Right cardiac atrium (tissue), 5 donors: Measurements from ENCODE around the gene BORA. TPM values are rescaled to one million over a fixed set of nuclear protein-coding genes. Genes with fewer than 3 reads are reported as not detected.
A peak's percentile ranks its signal among the peaks of the same experiment; 100 is the strongest.
"Not testable (repeated sequence)": the region's sequence is repeated elsewhere in the genome, so short reads cannot be mapped to it uniquely, and the experiment has no call there.

Experiments used
- ATAC-seq, 2 donors: fragments of 200-7000 bp; cut with Tn5 transposase; one replicate each; pipeline versions ENCODE4 v1.8.0 to v1.9.1; 2020; ENCODE audit warnings: moderate library complexity in 2 of 2, mild to moderate bottlenecking in 1 of 2
- DNase-seq, 3 donors: peaks; one replicate each; pipeline ENCODE4 v3.0.0-alpha.2; 2020
- H3K27ac ChIP-seq: one replicate; pipeline ENCODE4 v1.5.1; 2013; ENCODE audit warnings: mild to moderate bottlenecking, low read length, control low read depth, moderate library complexity
- H3K27me3 ChIP-seq: one replicate; pipeline ENCODE4 v1.6.1; 2013; ENCODE audit not compliant: control insufficient read depth, insufficient read depth
- H3K4me1 ChIP-seq: one replicate; pipeline ENCODE4 v1.6.1; 2013; ENCODE audit warnings: low read length; ENCODE audit not compliant: control insufficient read depth, insufficient read depth
- H3K4me3 ChIP-seq: one replicate; pipeline ENCODE4 v1.5.1; 2013; ENCODE audit warnings: low read length, control low read depth
- H3K9me3 ChIP-seq: one replicate; pipeline ENCODE4 v1.6.1; 2013; ENCODE audit warnings: low read length; ENCODE audit not compliant: control insufficient read depth
- WGBS: extraction: QIAGEN DNeasy Blood & Tissue Kit; methylation state at CpG from one replicate; pipeline ENCODE4 v1.1.7; 2013; 5-methylcytosine and 5-hydroxymethylcytosine counted together
- intact Hi-C, 4 donors: fragments of 100-400 bp; cut with DNase I; formaldehyde crosslinking; loops; one replicate each; pipeline versions ENCODE4 v1.11.0 to v1.14.0; 2022 to 2023
- polyA plus RNA-seq: library from polyadenylated mRNA; stranded (reverse); fragments of 200-250 nt; gene quantifications from one replicate; pipeline ENCODE4 v1.2.3, GENCODE V29; 2013
- total RNA-seq, 4 donors: library from RNA; stranded (reverse); fragmentation: NEBNext Ultra II Directional; extraction: Animal tissue kit (Norgen Biotek cat#: 25700); gene quantifications; one replicate each; pipeline ENCODE4 v1.2.1, GENCODE V29; 2021
- donor health status: healthy with polysubstance abuse.
- donor health status: DM: no; HTN: yes; CAD: no.
- donor health status: DM: no; HTN: no; CAD: no.
- donor health status: DM: no; HTN: yes; CAD: no; lungs with severe emphysema.
- donor health status: DM: yes; HTN: yes; CAD: no.

The BORA gene
- total and polyA plus RNA-seq, 5 donors: 0.54 to 1.4 (median 0.97) TPM

- WGBS: 40% methylated on average over 1 of the region's 1 CpG
- no peak for ATAC-seq
- Histone ChIP-seq H3K4me1 (no peaks in the 10 kb centered on the region), H3K27ac (no peak overlapping the region), H3K27me3 (no peaks in the 10 kb centered on the region), H3K4me3 (no peak overlapping the region), H3K9me3 (no peaks in the 10 kb centered on the region)
- intact Hi-C loops: no loop called here
- no peak for DNase-seq
Measured at GRCh38 chr13:72700509-72700908, 27.2 kb upstream of the BORA start.

GRCh38 chr13:72716776-72717175 is 10.9 kb upstream of the BORA start:
- WGBS: 52% methylated on average over 3 of the region's 3 CpGs
- no peaks in the 10 kb centered on the region for H3K27me3 ChIP-seq

GRCh38 chr13:72726185-72726584 is 1.5 kb upstream of the BORA start:
- DNase-seq: peak in 2 of 3 donors; percentile 11 to 14
- H3K27ac ChIP-seq, intact Hi-C loops, H3K27me3 ChIP-seq, H3K4me1 ChIP-seq, ATAC-seq, H3K9me3 ChIP-seq: not testable (repeated sequence)
- H3K4me3 ChIP-seq: peak overlapping the region; percentile 79
- 85% methylated on average over 15 of the region's 15 CpGs for WGBS

More at GRCh38 chr13:72716776-72717175, 10.9 kb upstream of the BORA start:
- ATAC-seq (peak; percentile 16 to 83), DNase-seq (no peak)
- Histone ChIP-seq H3K27ac (no peak overlapping the region), H3K4me1 (no peaks in the 10 kb centered on the region), H3K4me3 (no peak overlapping the region), H3K9me3 (no peaks in the 10 kb centered on the region)
- intact Hi-C loops: no loop called here

GRCh38 chr13:72726726-72727416 is 852 bp upstream of the BORA start:
- intact Hi-C loops: no loop called here
- WGBS: 2% methylated on average over 49 of the region's 49 CpGs

GRCh38 chr13:72728290-72728605 is 525 bp downstream of the BORA start:
- intact Hi-C loops: no loop called here
- ATAC-seq: no peak
- 6% methylated on average over 3 of the region's 3 CpGs for WGBS

More at GRCh38 chr13:72726726-72727416, 852 bp upstream of the BORA start:
- Histone ChIP-seq H3K27ac (no peak overlapping the region), H3K4me3 (peak overlapping the region; percentile 79), H3K9me3 (no peaks in the 10 kb centered on the region), H3K27me3 (no peaks in the 10 kb centered on the region), H3K4me1 (peaks cover 3% of the 10 kb centered on the region)
- ATAC-seq (peak; percentile 56 to 65), DNase-seq (peak; percentile 51 to 78 (median 76))

GRCh38 chr13:72737033-72737432 is 9.3 kb downstream of the BORA start:
- no peak for DNase-seq
- no peak for ATAC-seq
- intact Hi-C loops: no loop called here
- Histone ChIP-seq H3K27me3 (no peaks in the 10 kb centered on the region), H3K4me1 (no peaks in the 10 kb centered on the region), H3K27ac (no peak overlapping the region), H3K9me3 (no peaks in the 10 kb centered on the region), H3K4me3 (no peak overlapping the region)
- 94% methylated on average over 3 of the region's 3 CpGs for WGBS

More at GRCh38 chr13:72728290-72728605, 525 bp downstream of the BORA start:
- peaks cover 2% of the 10 kb centered on the region for H3K4me1 ChIP-seq
- DNase-seq: no peak
- H3K27ac ChIP-seq: no peak overlapping the region
- H3K4me3 ChIP-seq: peak overlapping the region; percentile 79
- no peaks in the 10 kb centered on the region for H3K9me3 ChIP-seq
- no peaks in the 10 kb centered on the region for H3K27me3 ChIP-seq

GRCh38 chr13:72740015-72740414 is 12.3 kb downstream of the BORA start:
- 82% methylated on average over 1 of the region's 1 CpG for WGBS
- Histone ChIP-seq H3K9me3 (no peaks in the 10 kb centered on the region), H3K27ac (no peak overlapping the region), H3K27me3 (no peaks in the 10 kb centered on the region), H3K4me1 (no peaks in the 10 kb centered on the region), H3K4me3 (no peak overlapping the region)
- DNase-seq (no peak), ATAC-seq (no peak)
- intact Hi-C loops: no loop called here

- H3K4me3 ChIP-seq: no peak overlapping the region
- intact Hi-C loops: no loop called here
- H3K9me3 ChIP-seq: no peaks in the 10 kb centered on the region
- WGBS: 81% methylated on average over 1 of the region's 1 CpG
- H3K27me3 ChIP-seq: no peaks in the 10 kb centered on the region
- no peak overlapping the region for H3K27ac ChIP-seq
- ATAC-seq (no peak), DNase-seq (no peak)
- no peaks in the 10 kb centered on the region for H3K4me1 ChIP-seq
Measured at GRCh38 chr13:72745260-72745659, 17.5 kb downstream of the BORA start.

GRCh38 chr13:72751220-72751619 is 23.5 kb downstream of the BORA start:
- H3K4me1 ChIP-seq: no peaks in the 10 kb centered on the region
- no peaks in the 10 kb centered on the region for H3K27me3 ChIP-seq
- intact Hi-C loops: no loop called here

GRCh38 chr13:72754111-72754510 is 26.4 kb downstream of the BORA start:
- no peak for ATAC-seq
- Histone ChIP-seq H3K4me3 (no peak overlapping the region), H3K4me1 (no peaks in the 10 kb centered on the region), H3K27me3 (no peaks in the 10 kb centered on the region), H3K27ac (no peak overlapping the region), H3K9me3 (no peaks in the 10 kb centered on the region)
- no peak for DNase-seq
- intact Hi-C loops: no loop called here
- 89% methylated on average over 6 of the region's 6 CpGs for WGBS

More at GRCh38 chr13:72751220-72751619, 23.5 kb downstream of the BORA start:
- Histone ChIP-seq H3K27ac (no peak overlapping the region), H3K9me3 (no peaks in the 10 kb centered on the region), H3K4me3 (no peak overlapping the region)
- ATAC-seq: no peak
- DNase-seq: no peak

- no peak overlapping the region for H3K4me3 ChIP-seq
- no peaks in the 10 kb centered on the region for H3K4me1 ChIP-seq
- ATAC-seq: no peak
- intact Hi-C loops: no loop called here
- no peak for DNase-seq
- no peaks in the 10 kb centered on the region for H3K27me3 ChIP-seq
- 71% methylated on average over 4 of the region's 4 CpGs for WGBS
- no peak overlapping the region for H3K27ac ChIP-seq
- no peaks in the 10 kb centered on the region for H3K9me3 ChIP-seq
Measured at GRCh38 chr13:72757792-72758535, 30.2 kb downstream of the BORA start.
